HepG2 (cell line): ENCODE results near the gene STIP1. TPM values are rescaled to one million over a fixed set of nuclear protein-coding genes. Genes with fewer than 3 reads are reported as not detected.

ENCODE experiments used
- ATAC-seq: fragments of 200-7000 bp; cut with Tn5 transposase; 3 replicates; pipeline ENCODE4 v1.9.1; 2020; ENCODE audit warnings: mild to moderate bottlenecking, moderate library complexity
- BruUV-seq: library from RNA; stranded (reverse); fragments of 400-500 nt; replicated peaks from 2 replicates; lab custom pipeline; 2021; lab: Mats Ljungman, UMichigan
- CTCF ChIA-PET: fragments of 300-600 bp; formaldehyde crosslinking; extraction: SDS; loops from one replicate; lab custom pipeline; 2021; ENCODE audit warnings: low total read pairs, inconsistent platforms, low intra/inter-chr PET ratio; lab: Yijun Ruan, JAX
- POLR2A ChIA-PET: fragments of 350-600 bp; sonication (Branson Sonifier 250); formaldehyde crosslinking; loops from one replicate; lab custom pipeline; 2020; ENCODE audit warnings: antibody characterized with exemption, inconsistent platforms; lab: Yijun Ruan, JAX
- DNase-seq: peaks from one replicate; pipeline ENCODE4 v3.0.0-alpha.2; 2015; ENCODE audit warnings: low spot score
- FAIRE-seq: peaks from 3 replicates; lab custom pipeline; 2011; peaks lifted over from hg19 to GRCh38; lab: Jason Lieb, UNC
- H2AFZ ChIP-seq: one replicate; pipeline ENCODE4 v1.6.1; 2011; ENCODE audit warnings: low read length, inconsistent platforms
- H3K27ac ChIP-seq: fragments of 300-600 bp; 3 replicates; pipeline ENCODE4 v1.8.0; 2011; ENCODE audit warnings: mixed run types, mild to moderate bottlenecking, mixed read lengths, low read length, inconsistent platforms; ENCODE audit not compliant: insufficient read depth; ENCODE audit errors: extremely low read length
- H3K27me3 ChIP-seq, 2 experiments: fragments of 200-600 bp in 1 of 2; 2 replicates in 1 of 2; 3 replicates in 1 of 2; pipeline versions ENCODE4 v1.6.0 to v1.8.0; 2011; ENCODE audit warnings: low read length in 2 of 2, mild to moderate bottlenecking in 2 of 2, moderate library complexity in 2 of 2, inconsistent platforms in 1 of 2; ENCODE audit not compliant: insufficient read depth in 2 of 2, control insufficient read depth in 1 of 2
- H3K36me3 ChIP-seq, 2 experiments: fragments of 200-600 bp in 1 of 2; replicated peaks in 1 of 2; 2 replicates in 1 of 2; 3 replicates in 1 of 2; pipeline versions ENCODE4 v1.5.1 to v1.8.0; 2011; ENCODE audit warnings: low read length in 2 of 2, inconsistent platforms in 1 of 2; ENCODE audit not compliant: insufficient read depth in 2 of 2, control insufficient read depth in 1 of 2
- H3K4me1 ChIP-seq: 2 replicates; pipeline ENCODE4 v1.5.1; 2012; ENCODE audit warnings: low read length, inconsistent platforms; ENCODE audit not compliant: insufficient read depth
- H3K4me2 ChIP-seq: 2 replicates; pipeline ENCODE4 v1.6.0; 2011; ENCODE audit warnings: low read depth, low read length, inconsistent platforms
- H3K4me3 ChIP-seq, 3 experiments: fragments of 200-600 bp in 1 of 3; sonication (generic), shearing (Covaris generic) in 1 of 3; replicated peaks in 1 of 3; 2 replicates each; pipeline ENCODE4 v1.5.1; 2011 to 2016; ENCODE audit warnings: low read length in 3 of 3, inconsistent platforms in 2 of 3, low read depth in 2 of 3, mild to moderate bottlenecking in 2 of 3, control low read depth in 1 of 3, mixed read lengths in 1 of 3; ENCODE audit not compliant: insufficient read depth in 1 of 3
- H3K79me2 ChIP-seq: one replicate; pipeline ENCODE4 v1.6.1; 2011; ENCODE audit warnings: low read length, inconsistent platforms; ENCODE audit not compliant: insufficient read depth
- H3K9ac ChIP-seq: 2 replicates; pipeline ENCODE4 v1.6.0; 2011; ENCODE audit warnings: mild to moderate bottlenecking, low read depth, low read length, inconsistent platforms; ENCODE audit not compliant: insufficient read depth
- H3K9me3 ChIP-seq: 2 replicates; pipeline ENCODE4 v1.5.1; 2012; ENCODE audit warnings: mild to moderate bottlenecking, low read length
- H4K20me1 ChIP-seq: 2 replicates; pipeline ENCODE4 v1.6.0; 2011; ENCODE audit warnings: inconsistent platforms, mild to moderate bottlenecking, low read length, moderate library complexity; ENCODE audit not compliant: insufficient read depth
- GATAD1 ChIP-seq: IDR thresholded peaks from 2 replicates; pipeline ENCODE4 v1.6.1; 2016; ENCODE audit warnings: missing genetic modification reagents, missing compliant biosample characterization
- RARA ChIP-seq: IDR thresholded peaks from 2 replicates; pipeline ENCODE4 v1.6.1; 2016; ENCODE audit warnings: missing genetic modification reagents, missing compliant biosample characterization
- SMARCC2 ChIP-seq: fragments of 450-650 bp; IDR thresholded peaks from 2 replicates; pipeline ENCODE4 v1.6.1; 2017; ENCODE audit warnings: antibody characterized with exemption, mild to moderate bottlenecking
- USF2 ChIP-seq, 2 experiments: sonication (generic) in 1 of 2; formaldehyde crosslinking in 1 of 2; IDR thresholded peaks; 2 replicates each; pipeline versions ENCODE4 v1.5.1 to v1.6.1; 2011 to 2020; ENCODE audit warnings: borderline replicate concordance in 1 of 2, low read depth in 1 of 2, low read length in 1 of 2, mild to moderate bottlenecking in 1 of 2, missing genetic modification reagents in 1 of 2, moderate library complexity in 1 of 2
- ZFP1 ChIP-seq: IDR thresholded peaks from 2 replicates; pipeline ENCODE4 v1.6.1; 2016
- ZFP62 ChIP-seq: sonication (generic); formaldehyde crosslinking; IDR thresholded peaks from 2 replicates; pipeline ENCODE4 v1.4.0; 2020; ENCODE audit warnings: missing genetic modification reagents
- ZNF280D ChIP-seq: sonication (generic); formaldehyde crosslinking; IDR thresholded peaks from 2 replicates; pipeline ENCODE4 v1.5.1; 2020; ENCODE audit warnings: mild to moderate bottlenecking, missing genetic modification reagents
- ZNF3 ChIP-seq: IDR thresholded peaks from 2 replicates; pipeline ENCODE4 v1.7.0; 2017; ENCODE audit warnings: inconsistent platforms
- ZNF609 ChIP-seq: sonication (generic); formaldehyde crosslinking; IDR thresholded peaks from 2 replicates; pipeline ENCODE4 v1.4.0; 2020; ENCODE audit warnings: mild to moderate bottlenecking, missing genetic modification reagents, borderline replicate concordance
- WGBS: methylation state at CpG from one replicate; pipeline ENCODE4 v1.1.6; 2017; ENCODE audit warnings: low lambda C conversion rate; 5-methylcytosine and 5-hydroxymethylcytosine counted together
- in situ Hi-C: cut with HindIII; loops from 2 replicates; pipeline ENCODE4 v1.10.0; 2017; ENCODE audit warnings: low pct_unique_long_range_greater_than_20kb; ENCODE audit not compliant: extremely low pct_ligation_motif_present
- intact Hi-C: fragments of 100-400 bp; cut with micrococcal nuclease; formaldehyde crosslinking; loops from one replicate; pipeline ENCODE4 v1.10.0; 2022; ENCODE audit not compliant: unreplicated experiment
- polyA plus RNA-seq, 8 experiments: library from polyadenylated mRNA; depleted of rRNA in 3 of 8; stranded (reverse) in 7 of 8; unstranded in 1 of 8; fragments of >200 nt; fragmentation: Illumina TruSeq in 4 of 8; extraction: Trizol in 4 of 8; gene quantifications; 2 replicates each; pipeline versions ENCODE4 v1.2.1 to v1.2.3, GENCODE V29; 2011 to 2016; ENCODE audit warnings: low read depth in 4 of 8, missing spikeins in 1 of 8, mixed read lengths in 1 of 8; ENCODE audit not compliant: insufficient read depth in 1 of 8
- total RNA-seq, 5 experiments: library from RNA; depleted of rRNA; stranded (reverse); fragments of >200 nt; fragmentation: Illumina TruSeq; extraction: Trizol; gene quantifications; 2 replicates each; pipeline ENCODE4 v1.2.3, GENCODE V29; 2016; ENCODE audit warnings: low read depth in 1 of 5

Gene STIP1
- total and polyA plus RNA-seq, 2 of the 13 experiments (the other 11 are each of a cell fraction or from before 2014, with no cell fraction given), result 81.1 to 217 TPM

GRCh38 chr11:64157631-64158394, 28.2 kb upstream of the STIP1 start (continued):
- TF ChIP-seq ZNF280D (CRISPR knock-in tag) (no peak), ZNF3 (CRISPR knock-in tag) (no peak), USF2 (IDR thresholded peaks at IDR 0.05; ENCODE audit: low read depth, low read length) (no peak), USF2 (CRISPR knock-in tag; IDR thresholded peaks at IDR 0.05; ENCODE audit: borderline replicate concordance) (no peak), ZFP62 (CRISPR knock-in tag) (no peak)

- POLR2A ChIA-PET, result no interaction called here
- no peaks in the 10 kb centered on the region; a peak in 1 of 5 replicates for H3K36me3 ChIP-seq
- peaks cover 14% of the 10 kb centered on the region for H3K79me2 ChIP-seq
- H3K27me3 ChIP-seq, result no peaks in the 10 kb centered on the region
- no peak for FAIRE-seq
- no peak overlapping the region for H3K4me2 ChIP-seq
- peaks cover 29% of the 10 kb centered on the region for H3K4me1 ChIP-seq
- DNase-seq, result no peak
- BruUV-seq, result no TSS peak
- CTCF ChIA-PET, result no interaction called here
- H2AFZ ChIP-seq, result no peak overlapping the region
- WGBS, result 91% methylated on average over 10 of the region's 10 CpGs
- H3K9ac ChIP-seq, result no peak overlapping the region
- intact Hi-C loops (no loop called here), in situ Hi-C loops (no loop called here)
- H3K4me3 ChIP-seq, result no peak overlapping the region
- H3K9me3 ChIP-seq, result no peaks in the 10 kb centered on the region
- no peak for ATAC-seq
- no peaks in the 10 kb centered on the region for H4K20me1 ChIP-seq
- H3K27ac ChIP-seq, result no peak overlapping the region
- TF ChIP-seq GATAD1 (CRISPR knock-in tag) (no peak), ZNF609 (CRISPR knock-in tag) (no peak), ZFP1 (CRISPR knock-in tag) (no peak), RARA (no peak), SMARCC2 (no peak)
These were observed 24.9 kb upstream of the STIP1 start for GRCh38 chr11:64161037-64161436.
